GM12878 (cell line): Measurements from ENCODE around the gene WBP4.

Experiments
- CHD2 ChIP-seq: IDR thresholded peaks from 2 replicates; pipeline ENCODE4 v1.6.1; 2011; ENCODE audit warnings: low read depth, low read length, improper control_type of control experiment, borderline replicate concordance
- CTCF ChIP-seq, 3 experiments: IDR thresholded peaks in 2 of 3; conservative IDR thresholded peaks in 1 of 3; 2 replicates each; pipeline ENCODE4 v1.5.1; 2011; ENCODE audit warnings: low read depth in 3 of 3, low read length in 3 of 3, mild to moderate bottlenecking in 3 of 3, control low read depth in 2 of 3, moderate library complexity in 2 of 3, inconsistent platforms in 1 of 3, mixed read lengths in 1 of 3; ENCODE audit not compliant: control insufficient read depth in 2 of 3, insufficient read depth in 1 of 3; ENCODE audit errors: extremely low read depth in 1 of 3
- ETV6 ChIP-seq, 2 experiments: fragments of 450-650 bp in 1 of 2; IDR thresholded peaks in 1 of 2; conservative IDR thresholded peaks in 1 of 2; 2 replicates each; pipeline ENCODE4 v1.6.1; 2014; ENCODE audit warnings: antibody characterized with exemption in 1 of 2, borderline replicate concordance in 1 of 2, low read depth in 1 of 2, mild to moderate bottlenecking in 1 of 2, moderate library complexity in 1 of 2
- KDM1A ChIP-seq: fragments of 200-600 bp; sonication (generic); IDR thresholded peaks from 2 replicates; pipeline ENCODE4 v1.6.1; 2016; ENCODE audit warnings: borderline replicate concordance
- POLR2AphosphoS2 ChIP-seq: IDR thresholded peaks from 2 replicates; pipeline ENCODE4 v1.6.1; 2011; ENCODE audit warnings: low read depth, mild to moderate bottlenecking, low read length, improper control_type of control experiment, moderate library complexity
- SMAD1 ChIP-seq: fragments of 450-650 bp; IDR thresholded peaks from 2 replicates; pipeline ENCODE4 v1.6.1; 2018; ENCODE audit warnings: mild to moderate bottlenecking, low read depth; ENCODE audit not compliant: partially characterized antibody
- TCF12 ChIP-seq: IDR thresholded peaks from 2 replicates; pipeline ENCODE4 v1.6.1; 2011; ENCODE audit warnings: low read depth, mild to moderate bottlenecking, low read length

GRCh38 chr13:41040584-41041334 is 20.6 kb upstream of the WBP4 start:
- TF ChIP-seq SMAD1 (no peak), TCF12 (no peak), CTCF (IDR thresholded peaks at IDR 0.05 in 2 of 3, conservative IDR thresholded peaks at IDR 0.05 in 1 of 3; ENCODE audit: control insufficient read depth in 2 of 3, extremely low read depth in 1 of 3, insufficient read depth in 1 of 3, low read depth in 3 of 3, low read length in 3 of 3) (no peak), ETV6 (conservative IDR thresholded peaks at IDR 0.05 in 1 of 2, IDR thresholded peaks at IDR 0.05 in 1 of 2; ENCODE audit: borderline replicate concordance in 1 of 2, low read depth in 1 of 2) (no peak), KDM1A (no peak), CHD2 (no peak), POLR2AphosphoS2 (no peak)
